Measurements from ENCODE around the gene IMMP2L. TPM values are rescaled to one million over a fixed set of nuclear protein-coding genes. Genes with fewer than 3 reads are reported as not detected.

IMMP2L gene
- total and polyA plus RNA-seq, 2 of the 8 experiments (the other 6 are each of a cell fraction or from before 2014, with no cell fraction given), result 2.3 to 10.1 TPM

DNA sequence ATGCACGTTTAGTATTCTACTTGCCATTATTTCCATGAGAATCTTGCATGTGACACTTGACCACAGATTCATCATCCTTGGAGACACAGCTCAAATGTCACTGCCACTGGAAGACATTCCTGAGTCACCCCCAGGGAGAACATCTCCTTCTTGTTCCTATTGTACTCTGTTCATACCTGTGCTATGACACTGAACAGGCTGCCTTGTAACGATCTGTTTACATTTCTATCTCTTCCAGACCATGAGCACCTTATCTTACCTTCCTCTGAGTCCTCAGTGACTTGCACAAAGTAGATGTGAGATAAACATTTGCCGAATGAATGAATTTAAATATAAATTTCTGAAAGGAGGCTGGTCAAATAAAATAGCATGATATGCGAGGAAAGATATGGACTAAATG, 803.2 kb downstream of the IMMP2L start:
- H3K23me2 ChIP-seq (ENCODE audit: low read depth, low read length), result no peaks in the 10 kb centered on the region
- H4K20me1 ChIP-seq (replicated peaks in 1 of 2; ENCODE audit: control insufficient read depth in 1 of 2, insufficient read depth in 2 of 2, low read length in 2 of 2), result no peaks in the 10 kb centered on the region
- H2BK15ac ChIP-seq (ENCODE audit: low read length), result no peak overlapping the region
- H2BK5ac ChIP-seq (ENCODE audit: low read depth, low read length), result no peak overlapping the region
- no peak overlapping the region for H3K4ac ChIP-seq (replicated peaks; ENCODE audit: insufficient read length, low read depth, low read length)
- H3K27me3 ChIP-seq (replicated peaks in 1 of 4; ENCODE audit: control insufficient read depth in 3 of 4, extremely low read depth in 1 of 4, insufficient read depth in 3 of 4, low read length in 3 of 4), result no peaks in the 10 kb centered on the region
- H4K8ac ChIP-seq (ENCODE audit: extremely low read depth, insufficient read depth, low read length), result no peak overlapping the region
- FAIRE-seq (no peak), DNase-seq (ENCODE audit: low read depth in 1 of 2, low spot score in 2 of 2) (no peak)
- H3K79me2 ChIP-seq (ENCODE audit: control insufficient read depth in 1 of 2, insufficient read depth in 2 of 2, low read length in 2 of 2), result no peaks in the 10 kb centered on the region
- no peaks in the 10 kb centered on the region for H3K36me3 ChIP-seq (ENCODE audit: control insufficient read depth in 2 of 4, insufficient read depth in 4 of 4, low read length in 3 of 4)
- CTCF ChIA-PET (ENCODE audit: partially characterized antibody), result no interaction called here
- no peak overlapping the region for H2BK12ac ChIP-seq (ENCODE audit: low read depth, low read length)
- H4K91ac ChIP-seq (replicated peaks; ENCODE audit: insufficient read length, low read length), result no peak overlapping the region
- no peak overlapping the region for H2AFZ ChIP-seq (ENCODE audit: low read length)
- H4K5ac ChIP-seq (ENCODE audit: insufficient read length, low read depth, low read length), result no peak overlapping the region
- H3K79me1 ChIP-seq (ENCODE audit: low read depth, low read length), result no peaks in the 10 kb centered on the region
- H3K4me3 ChIP-seq (ENCODE audit: extremely low read depth in 1 of 4, insufficient read depth in 2 of 4, low read depth in 3 of 4, low read length in 4 of 4), result no peak overlapping the region
- H3K23ac ChIP-seq (ENCODE audit: insufficient read length), result no peak overlapping the region
- no peak overlapping the region for H2BK20ac ChIP-seq (ENCODE audit: low read length)
- H2AK5ac ChIP-seq (ENCODE audit: low read depth, low read length), result no peak overlapping the region
- H3K4me1 ChIP-seq (replicated peaks in 1 of 4; ENCODE audit: control insufficient read depth in 3 of 4, insufficient read depth in 4 of 4, low read length in 3 of 4), result peaks cover 0 to 5% (median 0%) of the 10 kb centered on the region in 4 experiments; a peak in 1 of 7 replicates
- H3K56ac ChIP-seq (replicated peaks; ENCODE audit: insufficient read length, low read depth, low read length), result no peak overlapping the region
- H2BK120ac ChIP-seq (replicated peaks; ENCODE audit: low read depth, low read length), result no peak overlapping the region
- H3K14ac ChIP-seq (ENCODE audit: insufficient read length), result peak overlapping the region; percentile 5
- H3K9ac ChIP-seq (replicated peaks in 1 of 4; ENCODE audit: extremely low read depth in 1 of 4, low read depth in 3 of 4, low read length in 3 of 4), result no peak overlapping the region
- no peak overlapping the region for H3K27ac ChIP-seq (ENCODE audit: low read depth, low read length)
- WGBS, 2 experiments (ENCODE audit: extremely low coverage in 1 of 2, insufficient coverage in 1 of 2, insufficient read length in 1 of 2, insufficient replicate concordance in 2 of 2, low coverage in 1 of 2, low lambda C conversion rate in 2 of 2, missing lambda C conversion rate in 1 of 2), result 89% methylated on average over 4 of the region's 4 CpGs; no CpG with 5 or more reads in 1 of the 2 experiments
- POLR2A ChIA-PET (ENCODE audit: partially characterized antibody), result no interaction called here
- no peak overlapping the region for H3K18ac ChIP-seq (ENCODE audit: extremely low read depth, low read length)
- H3K9me3 ChIP-seq (ENCODE audit: insufficient read depth in 2 of 2, low read depth in 1 of 2, low read length in 1 of 2), result no peaks in the 10 kb centered on the region
- no peak overlapping the region for H3K4me2 ChIP-seq (ENCODE audit: insufficient read depth in 1 of 2, low read depth in 2 of 2, low read length in 2 of 2)
- TF ChIP-seq EP300 (IDR thresholded peaks at IDR 0.05; ENCODE audit: borderline replicate concordance in 1 of 2, low read depth in 2 of 2, low read length in 2 of 2) (no peak), RNF2 (IDR thresholded peaks at IDR 0.05; ENCODE audit: borderline replicate concordance, low read depth, low read length, missing control alignments, poor library complexity, severe bottlenecking) (no peak), JUN (IDR thresholded peaks at IDR 0.05; ENCODE audit: low read depth, low read length) (no peak), CEBPB (IDR thresholded peaks at IDR 0.05; ENCODE audit: low read depth, low read length) (no peak), MAFK (IDR thresholded peaks at IDR 0.05; ENCODE audit: low read depth, low read length) (no peak), HDAC6 (IDR thresholded peaks at IDR 0.05; ENCODE audit: low read depth, low read length) (no peak), NRF1 (IDR thresholded peaks at IDR 0.05; ENCODE audit: low read depth, low read length) (no peak), JUND (IDR thresholded peaks at IDR 0.05; ENCODE audit: low read length) (no peak), BCL11A (IDR thresholded peaks at IDR 0.05; ENCODE audit: low read depth in 2 of 2, low read length in 2 of 2) (no peak), CHD1 (IDR thresholded peaks at IDR 0.05; ENCODE audit: low read depth, low read length) (no peak), SP4 (IDR thresholded peaks at IDR 0.05; ENCODE audit: low read length) (no peak)
- TF ChIP-seq, protein P1, sequence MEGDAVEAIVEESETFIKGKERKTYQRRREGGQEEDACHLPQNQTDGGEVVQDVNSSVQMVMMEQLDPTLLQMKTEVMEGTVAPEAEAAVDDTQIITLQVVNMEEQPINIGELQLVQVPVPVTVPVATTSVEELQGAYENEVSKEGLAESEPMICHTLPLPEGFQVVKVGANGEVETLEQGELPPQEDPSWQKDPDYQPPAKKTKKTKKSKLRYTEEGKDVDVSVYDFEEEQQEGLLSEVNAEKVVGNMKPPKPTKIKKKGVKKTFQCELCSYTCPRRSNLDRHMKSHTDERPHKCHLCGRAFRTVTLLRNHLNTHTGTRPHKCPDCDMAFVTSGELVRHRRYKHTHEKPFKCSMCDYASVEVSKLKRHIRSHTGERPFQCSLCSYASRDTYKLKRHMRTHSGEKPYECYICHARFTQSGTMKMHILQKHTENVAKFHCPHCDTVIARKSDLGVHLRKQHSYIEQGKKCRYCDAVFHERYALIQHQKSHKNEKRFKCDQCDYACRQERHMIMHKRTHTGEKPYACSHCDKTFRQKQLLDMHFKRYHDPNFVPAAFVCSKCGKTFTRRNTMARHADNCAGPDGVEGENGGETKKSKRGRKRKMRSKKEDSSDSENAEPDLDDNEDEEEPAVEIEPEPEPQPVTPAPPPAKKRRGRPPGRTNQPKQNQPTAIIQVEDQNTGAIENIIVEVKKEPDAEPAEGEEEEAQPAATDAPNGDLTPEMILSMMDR (IDR thresholded peaks at IDR 0.05; ENCODE audit: control extremely low read depth in 1 of 3, insufficient read depth in 1 of 3, low read depth in 1 of 3, low read length in 3 of 3), result no peak

Measured in H1 (cell line).